HepG2 (cell line): ENCODE data around the gene NINJ2. TPM values are rescaled to one million over a fixed set of nuclear protein-coding genes. Genes with fewer than 3 reads are reported as not detected.

ENCODE experiments used
- BCL6 ChIP-seq: IDR thresholded peaks from 2 replicates; pipeline ENCODE4 v1.6.1; 2016; ENCODE audit warnings: missing genetic modification reagents, missing compliant biosample characterization
- BRF2 ChIP-seq: sonication (generic); formaldehyde crosslinking; IDR thresholded peaks from 2 replicates; pipeline ENCODE4 v1.8.1; 2022; ENCODE audit warnings: mild to moderate bottlenecking, missing genetic modification reagents
- KDM5A ChIP-seq: fragments of 200-600 bp; sonication (generic); IDR thresholded peaks from 2 replicates; pipeline ENCODE4 v1.7.0; 2018; ENCODE audit warnings: antibody characterized with exemption, mild to moderate bottlenecking, low read length, borderline replicate concordance
- MBD4 ChIP-seq: IDR thresholded peaks from 2 replicates; pipeline ENCODE4 v1.6.1; 2012; ENCODE audit warnings: low read length, inconsistent platforms, borderline replicate concordance
- NCOA1 ChIP-seq: sonication (generic); formaldehyde crosslinking; IDR thresholded peaks from 2 replicates; pipeline ENCODE4 v1.9.0; 2021; ENCODE audit warnings: missing genetic modification reagents
- NCOA2 ChIP-seq: sonication (generic); formaldehyde crosslinking; IDR thresholded peaks from 2 replicates; pipeline ENCODE4 v1.8.0; 2022; ENCODE audit warnings: inconsistent platforms
- REPIN1 ChIP-seq: sonication (generic); formaldehyde crosslinking; IDR thresholded peaks from 2 replicates; pipeline ENCODE4 v1.8.0; 2022; ENCODE audit warnings: missing genetic modification reagents, low read depth, mild to moderate bottlenecking, borderline replicate concordance
- ZNF550 ChIP-seq: sonication (generic); formaldehyde crosslinking; IDR thresholded peaks from 2 replicates; pipeline ENCODE4 v1.4.0; 2020; ENCODE audit warnings: mild to moderate bottlenecking, missing genetic modification reagents, borderline replicate concordance
- ZNF574 ChIP-seq: sonication (generic); formaldehyde crosslinking; IDR thresholded peaks from 2 replicates; pipeline ENCODE4 v1.4.0; 2020; ENCODE audit warnings: missing genetic modification reagents
- polyA plus RNA-seq, 8 experiments: library from polyadenylated mRNA; depleted of rRNA in 3 of 8; stranded (reverse) in 7 of 8; unstranded in 1 of 8; fragments of >200 nt; fragmentation: Illumina TruSeq in 4 of 8; extraction: Trizol in 4 of 8; gene quantifications; 2 replicates each; pipeline versions ENCODE4 v1.2.1 to v1.2.3, GENCODE V29; 2011 to 2016; ENCODE audit warnings: low read depth in 4 of 8, missing spikeins in 1 of 8, mixed read lengths in 1 of 8; ENCODE audit not compliant: insufficient read depth in 1 of 8
- total RNA-seq, 5 experiments: library from RNA; depleted of rRNA; stranded (reverse); fragments of >200 nt; fragmentation: Illumina TruSeq; extraction: Trizol; gene quantifications; 2 replicates each; pipeline ENCODE4 v1.2.3, GENCODE V29; 2016; ENCODE audit warnings: low read depth in 1 of 5
- TF ChIP-seq, protein P1 (sequence below): sonication (generic); formaldehyde crosslinking; IDR thresholded peaks from 2 replicates; pipeline ENCODE4 v1.4.0; 2020; ENCODE audit warnings: missing genetic modification reagents
- TF ChIP-seq, protein P2 (sequence below): sonication (generic); formaldehyde crosslinking; IDR thresholded peaks from 2 replicates; pipeline ENCODE4 v1.4.0; 2020; ENCODE audit warnings: missing genetic modification reagents, borderline replicate concordance
- TF ChIP-seq, protein P3 (sequence below): sonication (generic); formaldehyde crosslinking; IDR thresholded peaks from 2 replicates; pipeline ENCODE4; 2020; ENCODE audit warnings: missing genetic modification reagents, mild to moderate bottlenecking, borderline replicate concordance
- TF ChIP-seq, protein P4 (sequence below): sonication (generic); formaldehyde crosslinking; IDR thresholded peaks from 2 replicates; pipeline ENCODE4 v1.5.1; 2020; ENCODE audit warnings: mild to moderate bottlenecking, missing genetic modification reagents, moderate library complexity

Gene NINJ2
- total and polyA plus RNA-seq, 2 of the 13 experiments (the other 11 are each of a cell fraction or from before 2014, with no cell fraction given) = 0.62 to 3.8 TPM

DNA sequence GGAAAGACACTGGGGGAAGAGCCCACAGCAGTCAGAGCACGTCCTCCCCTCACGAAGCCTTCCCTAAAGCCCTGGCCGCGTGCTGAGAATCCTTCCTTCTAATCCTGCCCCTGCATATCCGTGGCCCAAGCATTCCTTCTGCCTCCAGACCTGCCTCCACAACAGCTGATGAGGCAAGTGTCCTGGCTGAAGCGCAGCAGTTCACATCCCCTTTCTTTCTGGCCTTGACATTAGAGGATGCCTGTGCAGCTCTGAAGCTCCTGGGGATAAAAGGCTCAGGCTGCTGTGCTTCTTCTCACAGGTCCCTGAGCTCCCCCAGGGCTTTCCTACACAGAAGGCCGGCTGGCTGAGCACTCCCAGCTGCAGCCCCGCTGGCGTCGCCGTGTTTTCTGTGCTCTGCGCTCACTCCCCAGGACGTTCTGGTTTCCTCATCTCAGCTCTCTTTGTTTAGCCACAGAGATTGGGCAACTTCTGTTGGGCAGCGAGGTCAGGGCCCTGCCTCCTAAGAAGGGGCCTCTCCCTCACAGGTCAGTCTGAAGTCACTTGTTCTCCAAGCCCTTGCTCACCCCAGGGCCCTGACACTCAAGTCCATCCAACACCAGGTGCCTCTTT is 45.8 kb downstream of the NINJ2 start (continued):
- TF ChIP-seq REPIN1 = 0 out of 2 replicates have a peak, but pooled peaks have one; percentile 31
- TF ChIP-seq, protein P1, sequence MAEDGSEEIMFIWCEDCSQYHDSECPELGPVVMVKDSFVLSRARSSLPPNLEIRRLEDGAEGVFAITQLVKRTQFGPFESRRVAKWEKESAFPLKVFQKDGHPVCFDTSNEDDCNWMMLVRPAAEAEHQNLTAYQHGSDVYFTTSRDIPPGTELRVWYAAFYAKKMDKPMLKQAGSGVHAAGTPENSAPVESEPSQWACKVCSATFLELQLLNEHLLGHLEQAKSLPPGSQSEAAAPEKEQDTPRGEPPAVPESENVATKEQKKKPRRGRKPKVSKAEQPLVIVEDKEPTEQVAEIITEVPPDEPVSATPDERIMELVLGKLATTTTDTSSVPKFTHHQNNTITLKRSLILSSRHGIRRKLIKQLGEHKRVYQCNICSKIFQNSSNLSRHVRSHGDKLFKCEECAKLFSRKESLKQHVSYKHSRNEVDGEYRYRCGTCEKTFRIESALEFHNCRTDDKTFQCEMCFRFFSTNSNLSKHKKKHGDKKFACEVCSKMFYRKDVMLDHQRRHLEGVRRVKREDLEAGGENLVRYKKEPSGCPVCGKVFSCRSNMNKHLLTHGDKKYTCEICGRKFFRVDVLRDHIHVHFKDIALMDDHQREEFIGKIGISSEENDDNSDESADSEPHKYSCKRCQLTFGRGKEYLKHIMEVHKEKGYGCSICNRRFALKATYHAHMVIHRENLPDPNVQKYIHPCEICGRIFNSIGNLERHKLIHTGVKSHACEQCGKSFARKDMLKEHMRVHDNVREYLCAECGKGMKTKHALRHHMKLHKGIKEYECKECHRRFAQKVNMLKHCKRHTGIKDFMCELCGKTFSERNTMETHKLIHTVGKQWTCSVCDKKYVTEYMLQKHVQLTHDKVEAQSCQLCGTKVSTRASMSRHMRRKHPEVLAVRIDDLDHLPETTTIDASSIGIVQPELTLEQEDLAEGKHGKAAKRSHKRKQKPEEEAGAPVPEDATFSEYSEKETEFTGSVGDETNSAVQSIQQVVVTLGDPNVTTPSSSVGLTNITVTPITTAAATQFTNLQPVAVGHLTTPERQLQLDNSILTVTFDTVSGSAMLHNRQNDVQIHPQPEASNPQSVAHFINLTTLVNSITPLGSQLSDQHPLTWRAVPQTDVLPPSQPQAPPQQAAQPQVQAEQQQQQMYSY (CRISPR knock-in tag) = peak; percentile 55; the same call in 1 of the 2 replicates
- TF ChIP-seq BRF2 (CRISPR knock-in tag) = no peak
- TF ChIP-seq, protein P2, sequence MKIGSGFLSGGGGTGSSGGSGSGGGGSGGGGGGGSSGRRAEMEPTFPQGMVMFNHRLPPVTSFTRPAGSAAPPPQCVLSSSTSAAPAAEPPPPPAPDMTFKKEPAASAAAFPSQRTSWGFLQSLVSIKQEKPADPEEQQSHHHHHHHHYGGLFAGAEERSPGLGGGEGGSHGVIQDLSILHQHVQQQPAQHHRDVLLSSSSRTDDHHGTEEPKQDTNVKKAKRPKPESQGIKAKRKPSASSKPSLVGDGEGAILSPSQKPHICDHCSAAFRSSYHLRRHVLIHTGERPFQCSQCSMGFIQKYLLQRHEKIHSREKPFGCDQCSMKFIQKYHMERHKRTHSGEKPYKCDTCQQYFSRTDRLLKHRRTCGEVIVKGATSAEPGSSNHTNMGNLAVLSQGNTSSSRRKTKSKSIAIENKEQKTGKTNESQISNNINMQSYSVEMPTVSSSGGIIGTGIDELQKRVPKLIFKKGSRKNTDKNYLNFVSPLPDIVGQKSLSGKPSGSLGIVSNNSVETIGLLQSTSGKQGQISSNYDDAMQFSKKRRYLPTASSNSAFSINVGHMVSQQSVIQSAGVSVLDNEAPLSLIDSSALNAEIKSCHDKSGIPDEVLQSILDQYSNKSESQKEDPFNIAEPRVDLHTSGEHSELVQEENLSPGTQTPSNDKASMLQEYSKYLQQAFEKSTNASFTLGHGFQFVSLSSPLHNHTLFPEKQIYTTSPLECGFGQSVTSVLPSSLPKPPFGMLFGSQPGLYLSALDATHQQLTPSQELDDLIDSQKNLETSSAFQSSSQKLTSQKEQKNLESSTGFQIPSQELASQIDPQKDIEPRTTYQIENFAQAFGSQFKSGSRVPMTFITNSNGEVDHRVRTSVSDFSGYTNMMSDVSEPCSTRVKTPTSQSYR (CRISPR knock-in tag) = peak; percentile 63; the same call in 1 of the 2 replicates
- TF ChIP-seq MBD4 = no peak
- no peak for TF ChIP-seq KDM5A
- TF ChIP-seq, protein P3, sequence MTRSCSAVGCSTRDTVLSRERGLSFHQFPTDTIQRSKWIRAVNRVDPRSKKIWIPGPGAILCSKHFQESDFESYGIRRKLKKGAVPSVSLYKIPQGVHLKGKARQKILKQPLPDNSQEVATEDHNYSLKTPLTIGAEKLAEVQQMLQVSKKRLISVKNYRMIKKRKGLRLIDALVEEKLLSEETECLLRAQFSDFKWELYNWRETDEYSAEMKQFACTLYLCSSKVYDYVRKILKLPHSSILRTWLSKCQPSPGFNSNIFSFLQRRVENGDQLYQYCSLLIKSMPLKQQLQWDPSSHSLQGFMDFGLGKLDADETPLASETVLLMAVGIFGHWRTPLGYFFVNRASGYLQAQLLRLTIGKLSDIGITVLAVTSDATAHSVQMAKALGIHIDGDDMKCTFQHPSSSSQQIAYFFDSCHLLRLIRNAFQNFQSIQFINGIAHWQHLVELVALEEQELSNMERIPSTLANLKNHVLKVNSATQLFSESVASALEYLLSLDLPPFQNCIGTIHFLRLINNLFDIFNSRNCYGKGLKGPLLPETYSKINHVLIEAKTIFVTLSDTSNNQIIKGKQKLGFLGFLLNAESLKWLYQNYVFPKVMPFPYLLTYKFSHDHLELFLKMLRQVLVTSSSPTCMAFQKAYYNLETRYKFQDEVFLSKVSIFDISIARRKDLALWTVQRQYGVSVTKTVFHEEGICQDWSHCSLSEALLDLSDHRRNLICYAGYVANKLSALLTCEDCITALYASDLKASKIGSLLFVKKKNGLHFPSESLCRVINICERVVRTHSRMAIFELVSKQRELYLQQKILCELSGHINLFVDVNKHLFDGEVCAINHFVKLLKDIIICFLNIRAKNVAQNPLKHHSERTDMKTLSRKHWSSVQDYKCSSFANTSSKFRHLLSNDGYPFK (CRISPR knock-in tag) = peak; percentile 67; the same call in 1 of the 2 replicates
- TF ChIP-seq, protein P4, sequence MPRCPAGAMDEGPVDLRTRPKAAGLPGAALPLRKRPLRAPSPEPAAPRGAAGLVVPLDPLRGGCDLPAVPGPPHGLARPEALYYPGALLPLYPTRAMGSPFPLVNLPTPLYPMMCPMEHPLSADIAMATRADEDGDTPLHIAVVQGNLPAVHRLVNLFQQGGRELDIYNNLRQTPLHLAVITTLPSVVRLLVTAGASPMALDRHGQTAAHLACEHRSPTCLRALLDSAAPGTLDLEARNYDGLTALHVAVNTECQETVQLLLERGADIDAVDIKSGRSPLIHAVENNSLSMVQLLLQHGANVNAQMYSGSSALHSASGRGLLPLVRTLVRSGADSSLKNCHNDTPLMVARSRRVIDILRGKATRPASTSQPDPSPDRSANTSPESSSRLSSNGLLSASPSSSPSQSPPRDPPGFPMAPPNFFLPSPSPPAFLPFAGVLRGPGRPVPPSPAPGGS (CRISPR knock-in tag) = no peak
- TF ChIP-seq ZNF574 (CRISPR knock-in tag) = peak; percentile 76
- TF ChIP-seq BCL6 (CRISPR knock-in tag) = peak; percentile 88
- peak; percentile 78 for TF ChIP-seq NCOA2 (CRISPR knock-in tag)
- no peak for TF ChIP-seq ZNF550 (CRISPR knock-in tag)
- no peak for TF ChIP-seq NCOA1
